Superior temporal gyrus (tissue), 1 donor: ENCODE results near the gene PTPRF.

Experiments
- DNase-seq: peaks from one replicate; pipeline ENCODE4 v3.0.0-alpha.2; 2016; ENCODE audit errors: extremely low spot score

Gene PTPRF

GRCh38 chr1:43605157-43605556 is 74.5 kb downstream of the PTPRF start:
- DNase-seq, result no peak

GRCh38 chr1:43605766-43606165 is 75.1 kb downstream of the PTPRF start:
- no peak for DNase-seq

GRCh38 chr1:43606624-43607023 is 75.9 kb downstream of the PTPRF start:
- DNase-seq, result no peak

- no peak for DNase-seq
Measured at GRCh38 chr1:43608827-43609226, 78.1 kb downstream of the PTPRF start.

- no peak for DNase-seq
Measured at GRCh38 chr1:43610339-43610738, 79.7 kb downstream of the PTPRF start.

GRCh38 chr1:43611950-43612349 is 81.3 kb downstream of the PTPRF start:
- no peak for DNase-seq

- DNase-seq, result no peak
Measured at GRCh38 chr1:43612406-43612805, 81.7 kb downstream of the PTPRF start.

GRCh38 chr1:43613075-43613942 is 82.6 kb downstream of the PTPRF start:
- DNase-seq, result no peak

GRCh38 chr1:43614211-43614610 is 83.5 kb downstream of the PTPRF start:
- DNase-seq, result no peak

- no peak for DNase-seq
Measured at GRCh38 chr1:43614891-43615290, 84.2 kb downstream of the PTPRF start.

- DNase-seq, result no peak
Measured at GRCh38 chr1:43616383-43616782, 85.7 kb downstream of the PTPRF start.

- DNase-seq, result no peak
Measured at GRCh38 chr1:43617011-43617410, 86.3 kb downstream of the PTPRF start.

GRCh38 chr1:43617668-43618067 is 87.0 kb downstream of the PTPRF start:
- no peak for DNase-seq

GRCh38 chr1:43618521-43619313 is 88.0 kb downstream of the PTPRF start:
- no peak for DNase-seq

GRCh38 chr1:43619314-43619790 is 88.7 kb downstream of the PTPRF start:
- no peak for DNase-seq

- DNase-seq, result no peak
Measured at GRCh38 chr1:43619996-43620920, 89.6 kb downstream of the PTPRF start.

- no peak for DNase-seq
Measured at GRCh38 chr1:43620956-43621355, 90.3 kb downstream of the PTPRF start.

GRCh38 chr1:43621386-43621785 is 90.7 kb downstream of the PTPRF start:
- DNase-seq, result no peak

- DNase-seq, result no peak
Measured at GRCh38 chr1:43621861-43622260, 91.2 kb downstream of the PTPRF start.

GRCh38 chr1:43622471-43622870 is 91.8 kb downstream of the PTPRF start:
- DNase-seq, result peak; percentile 64

GRCh38 chr1:43622901-43623780 is 92.5 kb downstream of the PTPRF start:
- DNase-seq, result no peak
